NCI-H2081 treated with DMSO at 0.1 percent for 48 hours (cell line): Measurements from ENCODE around the gene FAM169A.
"Not testable (repeated sequence)": the region's sequence is repeated elsewhere in the genome, so short reads cannot be mapped to it uniquely, and the experiment has no call there.

Experiments used
- DNase-seq: peaks from one replicate; lab custom pipeline; 2025; lab: John Stamatoyannopoulos, UW

The FAM169A gene

GRCh38 chr5:74865804-74866595 lies at the start of gene FAM169A:
Gene FAM169A, minus strand, starts transcription at chr5:74866387. Its CDS starts 24,711 bp downstream, at chr5:74841676.
- DNase-seq: no peak

- no peak for DNase-seq
Observed at GRCh38 chr5:74915488-74915887, 49.3 kb upstream of the FAM169A start.

- DNase-seq: not testable (repeated sequence)
Observed at GRCh38 chr5:74911421-74911820, 45.2 kb upstream of the FAM169A start.

- not testable (repeated sequence) for DNase-seq
Observed at GRCh38 chr5:74909888-74910287, 43.7 kb upstream of the FAM169A start.

GRCh38 chr5:74908237-74908636 lies 42.0 kb upstream of the FAM169A start:
- DNase-seq: not testable (repeated sequence)

- DNase-seq: not testable (repeated sequence)
Observed at GRCh38 chr5:74904713-74905112, 38.5 kb upstream of the FAM169A start.

GRCh38 chr5:74903165-74903787 lies 37.1 kb upstream of the FAM169A start:
- DNase-seq: no peak

- DNase-seq: no peak
Observed at GRCh38 chr5:74897049-74897448, 30.9 kb upstream of the FAM169A start.

GRCh38 chr5:74895906-74896305 lies 29.7 kb upstream of the FAM169A start:
- DNase-seq: no peak

- no peak for DNase-seq
Observed at GRCh38 chr5:74894351-74894750, 28.2 kb upstream of the FAM169A start.

GRCh38 chr5:74892921-74893320 lies 26.7 kb upstream of the FAM169A start:
- DNase-seq: no peak

GRCh38 chr5:74889523-74890105 lies 23.4 kb upstream of the FAM169A start:
- DNase-seq: no peak

- no peak for DNase-seq
Observed at GRCh38 chr5:74888117-74888516, 21.9 kb upstream of the FAM169A start.

- no peak for DNase-seq
Observed at GRCh38 chr5:74885170-74885569, 19.0 kb upstream of the FAM169A start.

- not testable (repeated sequence) for DNase-seq
Observed at GRCh38 chr5:74882379-74883134, 16.4 kb upstream of the FAM169A start.

GRCh38 chr5:74877624-74878304 lies 11.6 kb upstream of the FAM169A start:
- no peak for DNase-seq

- DNase-seq: no peak
Observed at GRCh38 chr5:74875994-74876791, 10.0 kb upstream of the FAM169A start.

GRCh38 chr5:74873525-74874249 lies 7.5 kb upstream of the FAM169A start:
- no peak for DNase-seq

- no peak for DNase-seq
Observed at GRCh38 chr5:74870299-74871067, 4.3 kb upstream of the FAM169A start.
